ENCODE data around the gene SKAP2.

The SKAP2 gene

DNA sequence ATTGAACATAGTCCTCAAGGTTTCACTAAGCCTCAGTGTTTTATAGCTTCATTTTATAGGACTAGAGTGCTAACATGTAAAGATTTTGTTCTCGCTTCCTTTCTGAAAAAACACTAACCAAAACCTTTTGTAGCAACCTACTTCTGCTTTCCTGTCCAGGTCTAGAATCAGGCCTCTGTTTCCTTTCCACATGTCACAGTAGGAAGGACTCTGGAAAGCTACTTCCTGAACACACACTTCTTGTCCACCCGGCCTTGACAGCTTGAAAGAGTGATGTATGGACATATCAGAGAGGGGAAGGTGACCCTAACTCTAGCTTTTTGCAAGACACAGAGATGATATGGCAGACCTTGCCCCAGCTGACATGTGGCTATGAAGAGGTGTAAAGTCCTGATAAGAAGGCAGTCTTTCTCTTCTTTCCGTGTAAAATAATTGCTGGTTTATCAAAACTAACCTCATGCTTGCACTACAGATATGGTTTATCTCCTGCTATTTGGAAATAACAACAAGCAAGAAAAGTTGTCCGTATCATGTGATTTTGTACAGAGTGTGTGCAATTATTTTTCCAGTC is 175.4 kb downstream of the SKAP2 start:
- DNase-seq (ENCODE audit: insufficient read length): no peak
- FAIRE-seq: peak; percentile 73
- no peak for TF ChIP-seq POLR2AphosphoS5 (IDR thresholded peaks at IDR 0.05; ENCODE audit: low read depth, low read length)
- no peak for TF ChIP-seq TAF1 (IDR thresholded peaks at IDR 0.05; ENCODE audit: borderline replicate concordance, low read depth, low read length)

DNA sequence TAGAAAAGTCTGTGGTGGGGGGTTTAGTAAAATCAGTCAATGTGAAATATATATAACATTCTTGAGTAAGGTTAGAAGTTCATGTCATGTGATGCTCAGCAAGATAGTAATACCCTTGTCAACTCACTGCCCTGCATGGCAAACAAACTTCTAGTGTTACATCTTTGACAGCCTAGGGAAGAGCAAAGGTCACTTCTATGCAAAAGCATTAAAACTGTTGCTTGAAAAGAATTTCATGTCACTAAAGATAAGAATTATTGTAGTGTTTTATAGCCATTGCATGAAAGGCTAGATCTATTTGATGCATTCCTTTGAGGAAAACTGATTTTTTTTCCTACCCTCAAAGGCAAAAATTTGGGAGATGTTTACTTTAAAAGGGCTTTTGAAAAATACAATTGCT is 176.0 kb downstream of the SKAP2 start:
- DNase-seq (ENCODE audit: insufficient read length): no peak
- FAIRE-seq: peak; percentile 53
- TF ChIP-seq POLR2A (IDR thresholded peaks at IDR 0.05; ENCODE audit: low read depth, low read length) (no peak), POLR2AphosphoS5 (IDR thresholded peaks at IDR 0.05; ENCODE audit: low read depth, low read length) (no peak), TAF1 (IDR thresholded peaks at IDR 0.05; ENCODE audit: borderline replicate concordance, low read depth, low read length) (no peak)

DNA sequence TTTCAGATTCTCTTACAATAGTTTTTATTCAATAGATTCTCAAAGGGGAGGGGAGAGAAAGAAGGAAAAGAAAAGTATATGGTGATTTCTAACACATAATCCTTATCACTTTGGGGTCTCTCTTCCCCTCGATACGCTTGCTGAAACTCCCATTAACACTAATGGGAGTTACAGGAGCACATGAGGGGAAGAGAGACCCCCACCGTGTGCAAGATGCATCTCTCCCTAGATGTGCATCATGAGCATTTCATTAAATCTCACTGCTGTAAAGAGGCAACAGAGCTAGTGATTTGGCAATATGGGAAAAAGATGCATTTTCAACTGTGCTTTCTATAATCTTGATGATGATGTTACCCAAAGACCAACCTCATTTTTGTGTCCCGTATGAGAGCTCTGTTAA is 177.4 kb downstream of the SKAP2 start:
- no peak for TF ChIP-seq POLR2AphosphoS5 (IDR thresholded peaks at IDR 0.05; ENCODE audit: low read depth, low read length)
- TF ChIP-seq POLR2A (IDR thresholded peaks at IDR 0.05; ENCODE audit: low read depth, low read length): no peak
- no peak for TF ChIP-seq TAF1 (IDR thresholded peaks at IDR 0.05; ENCODE audit: borderline replicate concordance, low read depth, low read length)
- DNase-seq (ENCODE audit: insufficient read length) (no peak), FAIRE-seq (no peak)

DNA sequence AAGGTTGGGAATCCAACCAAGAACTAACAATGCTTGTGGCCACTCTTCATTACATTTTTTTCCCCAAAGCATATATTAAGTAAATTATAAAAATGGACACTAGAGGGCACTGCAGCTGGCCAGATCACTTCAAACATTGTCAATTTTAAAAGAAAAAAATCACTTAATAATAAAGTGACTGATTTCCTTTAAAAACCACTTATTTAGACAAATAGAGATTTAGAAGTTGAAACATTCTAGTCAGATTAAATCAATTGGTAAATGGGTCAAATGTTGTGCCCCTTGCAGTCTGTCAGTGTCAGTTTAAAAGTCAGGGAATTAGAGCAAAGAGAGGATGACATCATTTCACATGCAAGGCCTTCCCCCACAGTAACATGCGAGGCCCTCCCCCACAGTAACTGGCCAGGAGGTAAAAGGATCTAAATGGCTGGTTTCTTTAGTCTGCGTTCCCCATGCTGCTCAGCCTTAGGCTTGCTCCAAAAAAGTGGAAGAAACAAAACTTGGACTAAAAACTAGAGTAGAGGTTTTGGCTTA is 177.9 kb downstream of the SKAP2 start:
- no peak for TF ChIP-seq TAF1 (IDR thresholded peaks at IDR 0.05; ENCODE audit: borderline replicate concordance, low read depth, low read length)
- no peak for TF ChIP-seq POLR2A (IDR thresholded peaks at IDR 0.05; ENCODE audit: low read depth, low read length)
- TF ChIP-seq POLR2AphosphoS5 (IDR thresholded peaks at IDR 0.05; ENCODE audit: low read depth, low read length): no peak
- FAIRE-seq (no peak), DNase-seq (ENCODE audit: insufficient read length) (no peak)

DNA sequence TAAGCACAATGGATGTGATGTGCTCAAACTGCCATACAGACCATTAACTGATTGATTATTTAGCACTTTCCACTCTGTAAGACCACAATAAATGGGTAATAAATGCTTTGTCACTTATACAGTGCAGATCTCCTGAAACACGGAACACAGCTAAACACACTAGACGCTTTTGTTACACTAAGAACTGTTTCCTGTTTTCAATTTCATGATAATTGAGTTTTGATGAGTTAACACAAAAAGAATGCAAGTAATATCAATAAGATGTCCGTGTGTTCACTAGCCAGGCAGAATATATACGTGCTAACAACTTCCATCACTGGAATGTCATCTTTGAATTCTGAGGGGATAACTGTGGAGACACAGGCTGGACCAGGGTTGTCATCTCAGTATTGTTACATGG is 178.8 kb downstream of the SKAP2 start:
- DNase-seq (ENCODE audit: insufficient read length): no peak
- FAIRE-seq: no peak
- TF ChIP-seq TAF1 (IDR thresholded peaks at IDR 0.05; ENCODE audit: borderline replicate concordance, low read depth, low read length): no peak
- TF ChIP-seq POLR2AphosphoS5 (IDR thresholded peaks at IDR 0.05; ENCODE audit: low read depth, low read length): no peak
- no peak for TF ChIP-seq POLR2A (IDR thresholded peaks at IDR 0.05; ENCODE audit: low read depth, low read length)

DNA sequence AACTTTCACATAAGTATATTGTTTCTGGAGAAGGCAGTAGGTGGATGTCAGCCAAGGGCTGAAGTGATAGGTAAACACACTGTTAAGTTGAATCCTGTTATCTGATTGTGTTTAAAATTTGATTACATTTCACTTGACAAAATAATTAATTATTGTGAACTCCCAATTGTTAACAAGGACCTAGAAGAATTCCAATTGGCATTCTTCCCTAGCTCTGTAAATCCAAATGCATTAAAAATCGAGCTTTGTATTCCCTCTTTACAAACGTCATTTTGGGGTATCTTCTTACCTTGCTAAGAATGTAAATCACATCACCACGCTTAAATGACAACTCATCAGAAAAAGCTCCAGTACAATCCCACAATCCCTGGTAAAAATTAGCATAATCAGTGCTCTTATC is 179.9 kb downstream of the SKAP2 start:
- TF ChIP-seq POLR2A (IDR thresholded peaks at IDR 0.05; ENCODE audit: low read depth, low read length) (no peak), POLR2AphosphoS5 (IDR thresholded peaks at IDR 0.05; ENCODE audit: low read depth, low read length) (no peak), TAF1 (IDR thresholded peaks at IDR 0.05; ENCODE audit: borderline replicate concordance, low read depth, low read length) (no peak)
- FAIRE-seq: no peak
- DNase-seq (ENCODE audit: insufficient read length): no peak

DNA sequence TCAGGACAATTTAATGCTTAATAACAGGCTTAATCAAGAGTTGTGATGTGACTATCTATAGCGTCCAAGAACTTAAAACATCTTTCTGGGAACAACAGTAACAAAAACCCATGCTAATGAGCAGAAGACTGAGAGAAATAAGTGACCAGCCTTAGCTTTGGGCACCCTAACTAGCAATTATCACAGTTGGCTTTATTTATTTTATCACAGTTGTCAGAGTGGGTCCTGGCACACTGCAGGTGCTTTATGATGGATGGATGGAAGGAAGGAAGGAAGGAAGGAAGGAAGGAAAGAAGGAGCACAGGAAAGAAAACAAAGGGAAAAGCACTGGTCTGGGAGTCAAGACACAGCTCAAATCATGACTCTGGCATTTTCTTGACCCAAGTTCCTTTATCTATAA is 181.1 kb downstream of the SKAP2 start:
- TF ChIP-seq POLR2A (IDR thresholded peaks at IDR 0.05; ENCODE audit: low read depth, low read length) (no peak), TAF1 (IDR thresholded peaks at IDR 0.05; ENCODE audit: borderline replicate concordance, low read depth, low read length) (no peak), POLR2AphosphoS5 (IDR thresholded peaks at IDR 0.05; ENCODE audit: low read depth, low read length) (no peak)
- DNase-seq (ENCODE audit: insufficient read length) (no peak), FAIRE-seq (no peak)

DNA sequence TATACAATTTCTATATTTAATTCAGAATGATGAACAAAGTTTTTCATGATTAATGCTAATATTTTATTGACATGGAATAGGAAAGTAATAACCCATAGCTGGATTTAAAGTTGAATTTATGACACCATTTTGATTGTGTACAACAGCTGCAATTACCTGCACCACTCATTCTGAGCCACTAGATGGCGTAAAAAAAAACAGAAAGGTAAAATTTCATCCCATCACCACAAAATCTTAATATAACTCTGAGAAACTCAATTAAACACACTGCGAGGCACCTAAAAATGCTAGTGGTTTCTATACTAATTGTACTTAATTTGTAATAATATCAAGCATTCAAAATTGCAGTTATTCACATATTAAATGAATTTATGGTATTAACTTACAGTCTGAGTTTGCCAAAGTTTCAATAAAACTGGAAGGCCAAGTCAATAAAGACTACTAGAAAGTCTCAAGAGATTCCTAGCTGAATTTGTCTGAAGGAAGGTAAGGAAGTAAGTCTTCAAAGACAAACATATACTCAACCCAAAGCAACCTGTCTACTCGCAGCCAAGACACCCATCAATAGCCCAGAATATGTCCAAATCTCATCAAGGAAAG is 182.5 kb downstream of the SKAP2 start:
- no peak for DNase-seq (ENCODE audit: insufficient read length)
- FAIRE-seq: peak; percentile 68
- TF ChIP-seq POLR2AphosphoS5 (IDR thresholded peaks at IDR 0.05; ENCODE audit: low read depth, low read length) (no peak), POLR2A (IDR thresholded peaks at IDR 0.05; ENCODE audit: low read depth, low read length) (no peak)

DNA sequence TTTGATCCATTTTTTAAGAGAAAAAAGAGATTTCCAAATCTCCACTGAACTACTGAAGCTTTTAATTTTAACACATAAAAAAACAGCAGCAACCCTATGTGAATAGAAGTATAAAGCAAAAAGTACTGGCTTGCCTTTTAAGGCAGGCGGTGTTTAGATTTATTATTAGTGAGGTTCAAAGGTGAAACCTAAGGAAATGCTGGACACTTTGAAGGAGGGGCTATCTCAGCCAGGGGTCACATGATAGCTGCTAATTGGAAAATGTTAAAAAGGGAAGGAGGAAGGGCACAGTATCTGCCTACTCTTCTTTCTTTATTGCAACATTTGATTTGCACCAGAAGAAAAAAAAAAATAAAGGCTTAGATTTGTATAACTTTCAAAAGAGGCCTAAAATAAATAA is 183.8 kb downstream of the SKAP2 start:
- no peak for FAIRE-seq
- no peak for TF ChIP-seq TAF1 (IDR thresholded peaks at IDR 0.05; ENCODE audit: borderline replicate concordance, low read depth, low read length)
- no peak for TF ChIP-seq POLR2A (IDR thresholded peaks at IDR 0.05; ENCODE audit: low read depth, low read length)
- no peak for TF ChIP-seq POLR2AphosphoS5 (IDR thresholded peaks at IDR 0.05; ENCODE audit: low read depth, low read length)
- DNase-seq (ENCODE audit: insufficient read length): no peak

DNA sequence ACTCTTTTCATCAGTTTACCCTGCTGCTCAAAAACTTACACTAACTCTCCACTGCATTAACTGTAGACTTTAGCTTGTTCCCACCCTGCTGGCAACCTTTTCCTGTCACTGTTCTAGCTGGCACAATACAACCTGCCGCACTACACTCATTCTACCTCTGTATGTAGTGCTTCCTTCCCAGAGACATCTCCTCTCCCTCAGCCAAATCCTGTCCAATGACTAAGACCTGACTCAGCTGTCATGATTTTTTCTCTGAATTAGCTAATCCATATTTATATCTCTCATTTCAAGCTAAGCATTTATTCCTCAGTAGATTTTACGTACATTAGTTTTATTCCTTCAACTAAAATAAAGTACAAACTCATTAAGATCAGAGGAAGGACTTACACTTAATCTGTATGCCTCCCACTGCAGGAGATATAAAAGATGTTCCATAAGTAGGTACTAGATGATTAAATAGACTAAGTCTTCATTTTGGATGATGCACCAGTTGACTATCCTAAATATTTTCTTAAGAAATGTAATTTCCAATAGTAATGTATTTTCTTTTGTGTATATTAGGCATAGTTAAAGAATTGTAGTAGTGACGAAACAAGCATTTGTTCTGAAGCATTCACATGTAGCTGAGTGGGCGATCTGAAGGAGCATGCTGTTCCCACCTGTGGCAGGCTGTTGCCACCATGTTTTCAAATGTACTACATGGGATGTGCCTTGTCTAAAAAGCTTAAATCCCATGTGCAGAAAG is 189.1 kb downstream of the SKAP2 start:
- TF ChIP-seq TAF1 (IDR thresholded peaks at IDR 0.05; ENCODE audit: borderline replicate concordance, low read depth, low read length) (no peak), POLR2A (IDR thresholded peaks at IDR 0.05; ENCODE audit: low read depth, low read length) (no peak), POLR2AphosphoS5 (IDR thresholded peaks at IDR 0.05; ENCODE audit: low read depth, low read length) (no peak)
- DNase-seq (ENCODE audit: insufficient read length): no peak
- no peak for FAIRE-seq

DNA sequence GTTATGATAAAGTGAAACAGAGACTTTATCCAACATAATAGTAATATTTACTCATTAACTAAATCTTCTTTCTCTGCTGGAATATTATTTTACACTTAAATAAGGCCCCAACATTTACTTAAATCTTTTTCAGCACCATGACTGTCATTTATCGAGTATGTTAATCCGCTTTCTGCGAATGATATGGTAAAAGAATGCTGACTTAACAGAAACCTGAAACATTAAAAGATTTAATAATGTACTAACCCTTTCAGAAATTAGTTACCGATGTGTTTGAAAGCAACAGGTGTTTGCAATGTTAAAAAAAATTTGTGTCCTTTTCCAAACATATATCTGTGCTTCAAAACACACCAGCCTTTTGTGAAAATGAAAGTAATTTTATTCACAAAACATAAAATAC is 190.5 kb downstream of the SKAP2 start:
- TF ChIP-seq TAF1 (IDR thresholded peaks at IDR 0.05; ENCODE audit: borderline replicate concordance, low read depth, low read length) (no peak), POLR2AphosphoS5 (IDR thresholded peaks at IDR 0.05; ENCODE audit: low read depth, low read length) (no peak), POLR2A (IDR thresholded peaks at IDR 0.05; ENCODE audit: low read depth, low read length) (no peak)
- no peak for DNase-seq (ENCODE audit: insufficient read length)
- FAIRE-seq: no peak

DNA sequence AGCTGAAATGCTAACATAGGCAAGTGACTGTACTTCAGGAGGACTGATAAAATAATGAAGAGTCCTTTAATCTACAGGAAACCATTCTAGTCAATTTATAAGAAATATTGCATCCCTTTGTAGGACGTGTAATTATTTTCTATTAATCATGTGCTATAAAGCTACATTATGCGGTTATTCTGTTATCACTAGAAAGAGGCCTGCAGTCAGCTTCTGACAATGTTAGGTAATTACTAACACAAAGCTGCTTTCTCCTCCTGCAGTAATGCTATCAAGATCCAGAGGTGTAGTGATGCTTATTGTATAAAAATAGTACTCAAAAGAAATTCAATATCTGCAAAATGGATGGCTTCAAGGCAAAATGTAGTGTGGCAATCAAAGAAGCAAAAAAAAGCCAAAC is 191.1 kb downstream of the SKAP2 start:
- TF ChIP-seq TAF1 (IDR thresholded peaks at IDR 0.05; ENCODE audit: borderline replicate concordance, low read depth, low read length): no peak
- no peak for TF ChIP-seq POLR2AphosphoS5 (IDR thresholded peaks at IDR 0.05; ENCODE audit: low read depth, low read length)
- no peak for TF ChIP-seq POLR2A (IDR thresholded peaks at IDR 0.05; ENCODE audit: low read depth, low read length)
- no peak for DNase-seq (ENCODE audit: insufficient read length)
- no peak for FAIRE-seq
